Vagina (tissue), 2 donors: ENCODE results near the gene KRTAP10-12. TPM values are rescaled to one million over a fixed set of nuclear protein-coding genes. Genes with fewer than 3 reads are reported as not detected.

Source experiments
- DNase-seq, 2 donors: peaks; one replicate each; pipeline ENCODE4 v3.0.0-alpha.2; 2017; ENCODE audit errors: extremely low spot score in 2 of 2
- H3K27ac ChIP-seq: fragments of 200-600 bp; sonication (generic); one replicate; pipeline ENCODE4 v1.5.1; 2019
- H3K27me3 ChIP-seq: fragments of 200-600 bp; sonication (generic); one replicate; pipeline ENCODE4 v1.5.1; 2019
- H3K36me3 ChIP-seq, 2 donors: fragments of 200-600 bp; sonication (generic); one replicate each; pipeline ENCODE4 v1.5.1; 2017 to 2019
- H3K4me1 ChIP-seq: fragments of 200-600 bp; sonication (generic); one replicate; pipeline ENCODE4 v1.5.1; 2019
- H3K4me3 ChIP-seq, 2 donors: fragments of 200-600 bp; sonication (generic); 1 replicate in 1 of 2; 2 replicates in 1 of 2; pipeline ENCODE4 v1.5.1; 2016 to 2019
- H3K9me3 ChIP-seq: fragments of 200-600 bp; sonication (generic); one replicate; pipeline ENCODE4 v1.5.1; 2019
- CTCF ChIP-seq, 3 experiments: fragments of 450-650 bp in 2 of 3; fragments of 200-600 bp in 1 of 3; sonication (generic) in 1 of 3; IDR thresholded peaks; one replicate each; pipeline ENCODE4 v1.5.1; 2017 to 2019; ENCODE audit warnings: antibody characterized with exemption in 3 of 3, mild to moderate bottlenecking in 2 of 3, moderate library complexity in 2 of 3
- POLR2A ChIP-seq, 2 donors: fragments of 450-650 bp; IDR thresholded peaks; one replicate each; pipeline ENCODE4 v1.6.1; 2017; ENCODE audit warnings: antibody characterized with exemption in 2 of 2, mild to moderate bottlenecking in 2 of 2, moderate library complexity in 2 of 2
- POLR2AphosphoS5 ChIP-seq, 2 donors: sonication (generic); formaldehyde crosslinking; IDR thresholded peaks; one replicate each; pipeline ENCODE4 v1.9.0; 2017; ENCODE audit warnings: antibody characterized with exemption in 2 of 2, mild to moderate bottlenecking in 2 of 2, low read depth in 1 of 2; ENCODE audit not compliant: insufficient read depth in 1 of 2
- intact Hi-C: fragments of 100-400 bp; cut with DNase I; formaldehyde crosslinking; loops from one replicate; pipeline ENCODE4 v1.15.1; 2023
- total RNA-seq: library from RNA; depleted of rRNA; stranded (reverse); fragments of >200 nt; gene quantifications from one replicate; pipeline ENCODE4 v1.2.3, GENCODE V29; 2016

The KRTAP10-12 gene
- total RNA-seq, 1 donor from 2014 or later = not detected

GRCh38 chr21:44718093-44718492 lies 21.1 kb downstream of the KRTAP10-12 start:
- no peaks in the 10 kb centered on the region for H3K36me3 ChIP-seq
- no peaks in the 10 kb centered on the region for H3K27me3 ChIP-seq
- TF ChIP-seq POLR2AphosphoS5 (IDR thresholded peaks at IDR 0.05; ENCODE audit: insufficient read depth in 1 of 2, low read depth in 1 of 2) (no peak), POLR2A (IDR thresholded peaks at IDR 0.05) (no peak), CTCF (IDR thresholded peaks at IDR 0.05) (no peak)
- no peak for DNase-seq
- H3K4me1 ChIP-seq = peaks cover under 1% of the 10 kb centered on the region
- intact Hi-C loops = no loop called here
- H3K27ac ChIP-seq = no peak overlapping the region
- H3K9me3 ChIP-seq = no peaks in the 10 kb centered on the region
- H3K4me3 ChIP-seq = no peak overlapping the region

GRCh38 chr21:44718571-44718970 lies 21.6 kb downstream of the KRTAP10-12 start:
- Histone ChIP-seq H3K27ac (no peak overlapping the region), H3K9me3 (no peaks in the 10 kb centered on the region), H3K36me3 (no peaks in the 10 kb centered on the region), H3K4me1 (peaks cover 5% of the 10 kb centered on the region), H3K4me3 (no peak overlapping the region), H3K27me3 (no peaks in the 10 kb centered on the region)
- intact Hi-C loops = no loop called here
- TF ChIP-seq POLR2A (IDR thresholded peaks at IDR 0.05) (no peak), POLR2AphosphoS5 (IDR thresholded peaks at IDR 0.05; ENCODE audit: insufficient read depth in 1 of 2, low read depth in 1 of 2) (no peak), CTCF (IDR thresholded peaks at IDR 0.05) (no peak)
- no peak for DNase-seq

GRCh38 chr21:44720170-44720569 lies 23.2 kb downstream of the KRTAP10-12 start:
- intact Hi-C loops = no loop called here
- DNase-seq = no peak
- Histone ChIP-seq H3K27me3 (no peaks in the 10 kb centered on the region), H3K27ac (no peak overlapping the region), H3K4me1 (peaks cover 10% of the 10 kb centered on the region), H3K9me3 (no peaks in the 10 kb centered on the region), H3K36me3 (no peaks in the 10 kb centered on the region), H3K4me3 (no peak overlapping the region)
- TF ChIP-seq POLR2AphosphoS5 (IDR thresholded peaks at IDR 0.05; ENCODE audit: insufficient read depth in 1 of 2, low read depth in 1 of 2) = no peak
- TF ChIP-seq POLR2A (IDR thresholded peaks at IDR 0.05) = no peak
- TF ChIP-seq CTCF (IDR thresholded peaks at IDR 0.05) = no peak

- intact Hi-C loops = no loop called here
- H3K27ac ChIP-seq = no peak overlapping the region
- TF ChIP-seq CTCF (IDR thresholded peaks at IDR 0.05) = no peak
- TF ChIP-seq POLR2A (IDR thresholded peaks at IDR 0.05) = no peak
- no peak for TF ChIP-seq POLR2AphosphoS5 (IDR thresholded peaks at IDR 0.05; ENCODE audit: insufficient read depth in 1 of 2, low read depth in 1 of 2)
- H3K4me1 ChIP-seq = peaks cover 10% of the 10 kb centered on the region
- no peaks in the 10 kb centered on the region for H3K36me3 ChIP-seq
- H3K4me3 ChIP-seq = no peak overlapping the region
- no peaks in the 10 kb centered on the region for H3K9me3 ChIP-seq
- DNase-seq = no peak
- no peaks in the 10 kb centered on the region for H3K27me3 ChIP-seq
Measured at GRCh38 chr21:44722731-44723130, 25.8 kb downstream of the KRTAP10-12 start.

GRCh38 chr21:44723177-44724131 lies 26.5 kb downstream of the KRTAP10-12 start:
- Histone ChIP-seq H3K9me3 (no peaks in the 10 kb centered on the region), H3K27ac (no peak overlapping the region), H3K36me3 (no peaks in the 10 kb centered on the region), H3K4me3 (no peak overlapping the region), H3K4me1 (peaks cover 10% of the 10 kb centered on the region), H3K27me3 (no peaks in the 10 kb centered on the region)
- intact Hi-C loops = no loop called here
- TF ChIP-seq CTCF (IDR thresholded peaks at IDR 0.05) (no peak), POLR2A (IDR thresholded peaks at IDR 0.05) (no peak), POLR2AphosphoS5 (IDR thresholded peaks at IDR 0.05; ENCODE audit: insufficient read depth in 1 of 2, low read depth in 1 of 2) (no peak)
- no peak for DNase-seq
